A172 (cell line): ENCODE measurements around the gene SRPK3. TPM values are rescaled to one million over a fixed set of nuclear protein-coding genes. Genes with fewer than 3 reads are reported as not detected.

Experiments
- DNase-seq: peaks from one replicate; pipeline ENCODE4 v3.0.0-alpha.2; 2015; ENCODE audit warnings: low spot score
- total RNA-seq: library from RNA; depleted of rRNA; stranded (reverse); fragments of >200 nt; shearing (Covaris generic); gene quantifications from 2 replicates; pipeline ENCODE4 v1.2.3, GENCODE V29; 2014

The SRPK3 gene
- total RNA-seq, 1 experiment from 2014 or later = 0.59 TPM

- no peak for DNase-seq
These were observed 3.6 kb downstream of the SRPK3 start for GRCh38 chrX:153784325-153784967.

GRCh38 chrX:153786669-153787068, 5.8 kb downstream of the SRPK3 start:
- no peak for DNase-seq

GRCh38 chrX:153789654-153790053, 8.8 kb downstream of the SRPK3 start:
- no peak for DNase-seq

- DNase-seq = no peak
These were observed 10.4 kb downstream of the SRPK3 start for GRCh38 chrX:153791104-153791852.

GRCh38 chrX:153792368-153792767, 11.5 kb downstream of the SRPK3 start:
- no peak for DNase-seq

- no peak for DNase-seq
These were observed 12.4 kb downstream of the SRPK3 start for GRCh38 chrX:153793291-153793690.

GRCh38 chrX:153794018-153794896, 13.4 kb downstream of the SRPK3 start, which contains the start of the genes IDH3G and SSR4:
Gene IDH3G (minus strand): TSS chrX:153794375. CDS start chrX:153794326, 49 bp downstream.
Gene SSR4 (plus strand): TSS chrX:153794668. CDS start chrX:153794688, 20 bp downstream.
- peak; percentile 97 for DNase-seq

- DNase-seq = no peak
These were observed 14.3 kb downstream of the SRPK3 start for GRCh38 chrX:153794897-153795816.

GRCh38 chrX:153797415-153798015, 16.7 kb downstream of the SRPK3 start:
- DNase-seq = no peak

GRCh38 chrX:153799326-153799725, 18.5 kb downstream of the SRPK3 start:
- DNase-seq = no peak

- DNase-seq = no peak
These were observed 19.4 kb downstream of the SRPK3 start for GRCh38 chrX:153800177-153800722.

GRCh38 chrX:153800746-153801145, 19.9 kb downstream of the SRPK3 start:
- DNase-seq = no peak

- no peak for DNase-seq
These were observed 20.8 kb downstream of the SRPK3 start for GRCh38 chrX:153801669-153802068.

GRCh38 chrX:153802513-153803045, 21.7 kb downstream of the SRPK3 start:
- no peak for DNase-seq

- DNase-seq = no peak
These were observed 22.6 kb downstream of the SRPK3 start for GRCh38 chrX:153803211-153804099.

GRCh38 chrX:153804100-153804595, 23.3 kb downstream of the SRPK3 start:
- no peak for DNase-seq

GRCh38 chrX:153804621-153805020, 23.8 kb downstream of the SRPK3 start:
- DNase-seq = no peak

GRCh38 chrX:153805436-153805835, 24.6 kb downstream of the SRPK3 start:
- no peak for DNase-seq
